ENCODE data around the gene SRRM2. TPM values are rescaled to one million over a fixed set of nuclear protein-coding genes. Genes with fewer than 3 reads are reported as not detected.

Gene SRRM2
- total RNA-seq = 505 TPM
- long read RNA-seq, partial matches to known transcripts = 18 of 32 reads
- long read RNA-seq, other reads (novel, unspliced or antisense) = 10 of 32 reads

DNA sequence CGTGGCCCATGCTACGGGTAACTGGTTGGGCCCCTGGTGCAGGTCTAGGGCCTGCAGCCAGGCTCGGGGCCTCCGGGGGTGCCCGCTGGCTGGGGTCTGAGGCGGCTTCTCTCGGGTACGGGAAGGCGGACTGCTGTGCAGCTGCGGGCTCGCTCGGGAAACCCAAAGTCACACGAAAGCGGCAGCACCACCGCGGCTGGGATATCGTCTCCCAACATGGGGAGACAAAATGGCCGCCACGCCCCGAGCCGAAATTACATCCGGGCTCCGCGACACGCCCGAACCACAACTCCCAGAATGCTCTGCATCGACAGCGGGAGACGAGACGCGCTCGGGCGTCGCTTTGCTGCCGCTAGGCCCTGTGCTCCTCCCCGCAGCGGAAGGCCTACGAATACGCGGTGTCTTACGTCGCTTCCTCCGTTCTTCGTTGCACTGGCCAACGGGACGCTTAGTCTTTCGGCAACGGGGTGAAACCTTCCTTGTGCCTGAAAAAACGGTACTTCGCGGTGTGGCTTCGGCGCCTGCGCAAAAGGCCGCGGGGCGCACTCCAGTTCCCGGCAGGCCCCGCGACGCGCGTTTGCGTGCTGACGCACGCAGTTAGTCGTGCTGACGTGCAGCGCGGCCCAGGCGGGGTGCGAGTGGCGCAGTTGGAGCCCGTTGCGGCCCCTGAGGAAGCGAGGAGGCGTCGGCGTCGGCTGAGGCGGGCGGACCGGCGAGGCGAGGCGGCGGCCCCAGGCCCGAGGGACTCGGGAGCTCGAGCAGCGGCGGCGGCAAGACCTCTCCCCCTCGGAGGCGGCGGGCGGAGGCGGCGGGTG, at the start of gene SRRM2:
SRRM2 (plus strand) TSS at position 604 of the 815 bp plus-strand sequence. CDS start 3,727 bp downstream, outside the sequence.
- peak; percentile 98 for DNase-seq (ENCODE audit: low spot score)

DNA sequence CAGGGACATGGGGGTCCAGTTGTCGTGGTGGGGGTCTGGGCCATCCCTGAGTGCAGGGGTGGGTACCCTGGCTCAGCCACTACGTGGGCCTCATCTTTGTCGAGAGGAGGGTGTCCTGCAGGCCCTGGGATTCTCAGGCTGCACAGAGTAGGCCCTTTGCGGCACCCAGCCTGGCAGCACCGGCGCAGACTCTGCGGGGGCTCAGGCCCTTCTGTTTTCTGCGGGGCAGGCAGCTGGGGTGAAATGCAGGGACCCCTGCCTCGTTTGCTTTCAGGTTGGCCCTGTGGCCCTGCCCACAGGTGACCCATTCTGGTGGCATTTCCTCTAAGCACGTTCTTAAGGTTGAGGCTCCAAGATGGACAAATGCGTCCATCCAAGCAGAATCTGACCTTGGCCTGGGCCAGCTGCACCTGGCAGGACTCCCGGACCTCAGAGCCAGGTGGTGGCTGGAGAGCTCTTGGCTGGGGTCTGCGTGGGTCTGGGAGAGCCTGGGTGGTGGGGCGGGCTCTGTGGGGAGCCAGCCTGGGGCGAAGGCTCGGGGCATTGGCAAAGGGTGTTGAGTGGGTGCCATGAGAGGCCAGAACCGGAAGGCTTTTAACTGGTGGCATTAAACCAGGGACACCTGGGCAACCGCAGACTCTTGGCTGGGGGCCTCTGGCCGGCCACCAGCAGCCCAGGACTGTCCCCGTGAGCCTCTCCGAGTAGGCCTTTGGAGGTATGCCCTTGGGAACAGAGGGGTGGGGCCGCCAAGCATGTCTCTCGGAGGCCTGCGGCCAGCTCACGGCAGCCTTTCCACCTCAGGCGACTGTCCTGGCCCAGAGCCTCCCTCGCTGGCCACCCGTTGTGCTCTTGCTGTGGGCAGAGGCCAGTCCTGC, 49.3 kb upstream of the SRRM2 start:
- DNase-seq (ENCODE audit: low spot score) = no peak

DNA sequence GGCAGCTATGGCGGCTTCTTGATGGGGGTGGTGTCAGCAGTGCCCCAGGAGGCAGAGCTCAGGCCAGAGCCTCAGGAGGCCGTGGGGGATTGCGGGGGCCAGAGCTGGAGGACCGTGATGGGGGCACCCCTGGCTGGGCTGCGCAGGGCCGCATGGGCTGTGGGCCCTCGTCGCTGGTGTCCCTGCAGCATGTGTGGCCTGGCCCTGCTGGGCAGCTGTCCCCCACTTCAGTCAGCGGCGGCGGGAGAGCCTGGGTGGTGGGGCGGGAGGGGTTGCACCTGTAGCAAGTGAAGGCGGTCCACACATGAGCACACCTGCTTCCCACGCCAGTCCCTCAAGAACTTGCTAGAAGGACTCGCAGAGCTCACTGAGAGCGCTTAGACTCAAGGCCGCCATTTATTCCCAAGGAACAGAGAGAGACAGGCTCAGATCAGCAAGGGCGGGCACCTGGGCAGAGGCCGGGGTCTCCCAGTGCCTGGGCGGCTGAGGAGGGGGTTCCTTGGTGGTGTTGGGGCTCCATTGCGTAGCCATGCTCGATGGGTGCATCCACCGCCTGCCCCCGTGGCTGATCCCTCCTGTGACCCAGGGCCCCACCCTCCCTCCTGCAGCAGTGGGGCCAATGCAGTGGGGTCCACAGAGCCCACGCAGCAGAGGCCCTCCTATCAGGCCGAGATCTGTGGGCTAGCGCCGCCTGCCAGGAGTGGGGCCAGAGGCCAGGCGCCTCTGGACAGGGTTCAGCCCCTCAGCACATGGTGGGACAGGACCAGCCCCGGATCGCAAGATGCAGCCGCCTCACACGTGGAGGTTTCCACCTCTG, 48.1 kb upstream of the SRRM2 start:
- DNase-seq (ENCODE audit: low spot score) = no peak

DNA sequence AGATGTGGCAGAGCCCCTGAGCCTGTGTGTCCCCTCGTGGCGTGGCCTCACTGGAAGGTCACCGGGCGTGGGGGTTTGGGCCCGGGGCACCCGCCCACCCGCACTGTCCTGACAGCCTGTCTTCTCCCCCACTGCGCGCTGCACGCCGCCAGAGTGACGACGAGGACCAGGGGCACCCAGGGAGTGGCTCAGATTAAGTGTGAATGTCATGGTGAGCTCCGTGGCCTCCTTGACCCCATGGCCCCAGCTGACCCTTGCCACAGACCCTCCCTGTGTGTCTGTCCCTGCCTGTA, 47.5 kb upstream of the SRRM2 start:
- no peak for DNase-seq (ENCODE audit: low spot score)

DNA sequence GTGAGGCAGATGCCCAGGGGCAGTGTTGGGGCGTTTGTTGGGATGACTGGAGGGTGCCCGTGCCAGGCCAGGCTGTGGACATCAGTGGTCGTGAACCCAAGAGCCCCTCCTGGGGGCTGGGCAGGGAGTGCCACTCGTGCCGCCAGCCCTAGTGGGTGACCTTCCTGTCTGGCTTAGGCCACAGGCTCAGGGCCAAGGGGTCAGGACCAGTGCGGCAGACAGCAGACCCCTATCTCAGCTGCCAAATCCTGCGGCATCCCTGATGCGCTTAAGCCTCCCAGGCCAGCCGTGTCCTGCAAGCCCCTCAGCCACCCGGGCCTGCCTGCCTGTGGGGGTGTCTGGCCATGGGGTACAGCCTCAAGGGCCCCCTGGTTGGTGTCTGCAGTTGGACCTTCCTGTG, 47.1 kb upstream of the SRRM2 start:
- DNase-seq (ENCODE audit: low spot score) = no peak

DNA sequence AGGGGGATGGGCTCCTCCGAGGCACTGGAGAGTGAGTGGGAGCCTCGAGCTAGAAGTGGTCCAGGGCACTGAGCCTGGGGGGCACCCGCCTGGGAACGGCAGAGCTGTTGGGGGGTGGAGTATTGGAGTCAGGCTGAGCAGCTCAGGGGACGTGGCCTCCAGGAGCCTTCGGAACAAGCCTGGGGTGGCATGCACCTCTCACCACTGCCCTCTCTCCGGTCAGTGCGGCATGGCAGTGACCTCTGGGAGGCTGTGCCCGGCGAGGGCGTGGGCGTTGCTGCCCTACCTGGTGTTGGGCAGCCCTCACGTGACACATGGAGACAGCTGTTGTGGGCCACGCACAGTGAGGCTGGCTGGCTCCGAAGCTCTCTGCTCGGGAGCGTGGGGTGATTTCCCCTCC, 46.4 kb upstream of the SRRM2 start:
- DNase-seq (ENCODE audit: low spot score) = no peak

DNA sequence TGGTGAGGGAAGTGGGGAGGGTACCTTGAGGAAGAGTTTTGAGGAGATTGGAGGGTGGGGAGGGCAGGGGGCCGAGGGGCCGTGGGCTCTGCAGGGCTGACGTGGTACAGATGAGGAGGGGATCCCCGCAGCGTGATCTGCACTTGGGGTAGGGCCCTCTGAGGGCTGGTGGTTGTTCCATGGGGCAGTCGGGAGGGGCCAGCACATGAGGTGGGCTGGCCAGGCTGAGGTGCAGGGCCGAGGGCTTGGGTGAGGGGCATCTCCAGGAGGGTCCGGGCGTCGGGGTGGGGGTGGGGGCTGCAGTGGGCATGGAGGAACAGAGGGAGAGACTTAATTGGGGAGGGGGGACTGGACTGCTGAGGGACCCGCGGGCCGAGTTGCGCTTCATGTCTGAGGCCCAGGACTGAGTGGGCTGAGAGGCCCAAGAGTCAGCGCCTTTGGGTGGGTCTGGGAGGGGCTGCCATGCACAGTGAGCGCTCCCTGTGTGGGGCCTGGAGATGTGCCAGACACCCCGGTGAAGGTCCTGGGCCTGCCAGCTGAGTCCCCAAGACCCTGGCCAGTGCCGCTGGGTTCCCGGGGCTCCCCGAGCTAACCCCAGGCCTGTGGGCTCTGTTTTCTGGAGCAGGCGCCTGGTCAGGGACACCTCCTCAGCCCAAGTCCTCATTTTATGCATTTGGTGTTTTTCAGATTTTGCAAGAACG, 45.7 kb upstream of the SRRM2 start:
- DNase-seq (ENCODE audit: low spot score) = no peak

DNA sequence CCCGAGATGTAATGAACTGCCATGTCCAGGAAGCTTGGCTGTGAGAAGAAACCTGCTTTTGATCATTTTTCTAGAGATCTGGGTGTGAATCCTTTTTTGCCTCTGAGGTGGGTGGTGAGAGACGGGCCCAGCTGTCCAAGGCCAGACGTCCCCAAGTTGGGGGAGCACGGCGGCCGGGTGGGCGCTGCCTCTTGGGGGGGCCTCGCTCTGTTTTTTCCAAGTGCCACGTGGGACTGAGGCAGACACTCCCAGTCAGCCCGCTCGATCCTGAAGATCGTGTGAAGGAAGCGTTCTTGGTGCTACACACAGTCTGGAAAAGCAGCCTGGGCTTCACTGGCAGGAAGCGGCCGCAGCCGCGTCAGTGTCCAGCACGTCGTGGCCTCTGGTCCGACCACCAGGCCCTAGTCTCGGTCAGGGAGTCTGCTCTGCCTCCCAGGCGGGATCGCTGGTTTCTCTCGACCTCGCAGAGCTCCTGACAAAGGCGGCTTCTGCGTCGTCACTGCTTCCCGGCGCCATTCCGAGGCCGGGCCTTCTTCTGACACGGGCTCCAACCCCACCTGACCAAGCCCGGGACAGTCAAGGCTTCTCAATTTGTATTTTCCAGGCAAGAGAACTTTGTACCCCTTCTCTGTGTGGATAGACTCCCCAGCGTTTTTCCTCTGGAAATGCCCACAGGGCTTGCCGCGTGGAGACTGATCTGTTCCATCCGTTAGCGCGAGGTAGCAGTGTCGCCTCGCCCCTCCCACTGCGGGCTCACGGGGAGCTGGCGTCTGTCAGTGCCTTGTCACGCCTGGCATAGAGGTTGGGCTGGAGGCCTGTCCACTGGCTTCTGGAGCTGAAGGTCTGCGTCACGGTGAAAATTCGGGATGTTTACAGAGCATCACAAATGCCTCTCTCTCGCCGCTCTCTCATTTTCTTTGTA, 44.8 kb upstream of the SRRM2 start:
- no peak for DNase-seq (ENCODE audit: low spot score)

DNA sequence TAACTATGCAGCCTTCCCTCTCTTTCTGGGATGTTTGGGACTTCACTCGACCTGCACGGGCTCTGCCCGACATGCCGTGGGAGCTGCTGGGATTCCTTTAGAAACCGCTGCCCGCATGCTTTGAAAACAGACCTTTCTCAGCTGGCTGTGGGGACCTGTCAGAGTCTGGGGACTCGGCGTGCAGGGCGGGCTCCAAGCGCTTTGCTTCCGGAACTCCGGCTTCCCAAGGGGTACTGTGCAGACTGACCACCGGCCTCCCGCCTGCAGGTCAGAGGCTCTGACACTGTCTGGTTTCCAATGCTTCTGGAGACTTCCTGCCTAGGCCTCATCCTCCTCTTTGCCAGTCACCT, 44.2 kb upstream of the SRRM2 start:
- DNase-seq (ENCODE audit: low spot score) = no peak

DNA sequence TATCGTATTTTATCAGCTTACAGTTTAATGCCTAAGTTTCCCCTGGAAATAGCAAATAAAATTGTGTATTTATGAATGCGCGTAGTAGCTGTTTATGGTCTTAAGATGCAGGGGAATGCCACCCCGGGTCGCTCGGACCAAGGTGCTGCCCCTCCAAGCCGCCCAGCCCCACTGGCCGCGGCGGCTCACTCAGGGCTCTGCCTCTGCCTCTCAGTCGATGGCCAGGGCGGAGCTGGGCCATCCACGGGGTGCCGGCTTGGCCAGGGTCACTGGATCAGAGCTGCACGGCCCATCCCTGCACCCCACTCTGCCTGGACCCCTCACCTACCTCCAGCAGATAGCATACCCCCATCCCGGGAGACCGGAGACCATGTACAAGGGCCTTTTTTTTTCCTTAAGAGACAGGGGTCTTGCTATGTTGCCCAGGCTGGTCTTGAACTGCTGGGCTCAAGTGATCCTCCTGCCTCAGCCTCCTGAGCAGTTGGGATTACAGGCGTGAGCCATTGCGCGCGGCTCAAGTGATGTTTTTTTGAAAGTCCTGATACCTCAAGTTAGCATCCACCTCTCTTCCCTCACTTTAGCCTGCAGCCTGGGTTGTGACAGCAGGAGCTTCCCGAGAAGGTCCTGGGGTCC, 43.4 kb upstream of the SRRM2 start:
- DNase-seq (ENCODE audit: low spot score) = no peak

DNA sequence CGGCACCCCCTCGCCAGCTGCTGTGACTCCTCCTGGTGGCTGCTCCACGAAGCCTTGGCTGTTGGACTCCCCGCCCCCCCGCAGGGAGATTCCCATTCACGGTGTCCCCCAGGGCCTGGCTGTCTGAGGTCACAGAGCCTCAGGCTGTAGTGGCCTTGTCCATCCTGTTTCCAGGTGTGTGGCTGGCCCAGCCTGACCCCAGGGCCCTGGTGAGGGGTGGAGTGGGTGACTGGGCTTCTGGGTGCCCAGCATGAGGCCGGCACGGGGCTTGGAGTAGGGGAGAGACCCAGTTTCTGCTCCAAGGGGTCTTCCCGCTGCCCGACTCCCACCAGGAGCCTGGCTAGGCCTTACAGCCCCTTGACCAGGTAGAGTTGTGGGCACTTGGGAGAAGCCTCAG, 42.9 kb upstream of the SRRM2 start:
- no peak for DNase-seq (ENCODE audit: low spot score)

DNA sequence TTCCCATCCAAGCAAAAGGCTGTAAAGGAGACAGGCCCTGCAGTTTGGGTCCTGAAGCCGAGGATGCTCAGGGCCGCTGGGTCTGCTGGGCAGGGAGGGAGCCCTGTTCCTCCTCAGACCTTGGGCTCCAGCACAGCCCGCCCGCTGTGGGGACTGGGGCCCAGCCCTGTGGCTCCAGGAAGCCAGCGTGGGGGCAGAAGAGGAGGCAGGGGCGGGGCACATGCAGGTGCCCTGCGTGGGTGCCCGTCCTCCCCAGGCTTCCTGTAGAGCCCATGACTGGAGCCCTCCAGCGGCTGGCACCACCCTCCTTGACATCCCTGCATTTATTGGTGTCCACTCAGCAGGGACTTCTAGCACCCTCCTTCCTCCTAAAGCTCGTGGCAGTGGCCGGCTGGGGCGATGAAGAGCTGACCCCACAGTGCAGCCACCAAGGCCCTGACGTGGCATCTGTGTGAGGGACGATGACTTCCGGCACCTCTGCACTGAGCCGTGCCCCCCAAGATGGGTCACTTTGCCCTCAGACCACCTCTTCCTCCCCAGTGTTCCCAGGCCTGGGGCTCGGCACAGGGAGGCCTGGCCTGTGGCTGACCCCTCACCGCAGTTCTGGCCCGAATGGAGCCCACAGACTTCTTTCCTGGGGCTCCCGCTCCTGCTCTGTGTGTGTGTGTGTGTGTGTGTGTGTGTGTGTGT, 42.3 kb upstream of the SRRM2 start:
- no peak for DNase-seq (ENCODE audit: low spot score)

DNA sequence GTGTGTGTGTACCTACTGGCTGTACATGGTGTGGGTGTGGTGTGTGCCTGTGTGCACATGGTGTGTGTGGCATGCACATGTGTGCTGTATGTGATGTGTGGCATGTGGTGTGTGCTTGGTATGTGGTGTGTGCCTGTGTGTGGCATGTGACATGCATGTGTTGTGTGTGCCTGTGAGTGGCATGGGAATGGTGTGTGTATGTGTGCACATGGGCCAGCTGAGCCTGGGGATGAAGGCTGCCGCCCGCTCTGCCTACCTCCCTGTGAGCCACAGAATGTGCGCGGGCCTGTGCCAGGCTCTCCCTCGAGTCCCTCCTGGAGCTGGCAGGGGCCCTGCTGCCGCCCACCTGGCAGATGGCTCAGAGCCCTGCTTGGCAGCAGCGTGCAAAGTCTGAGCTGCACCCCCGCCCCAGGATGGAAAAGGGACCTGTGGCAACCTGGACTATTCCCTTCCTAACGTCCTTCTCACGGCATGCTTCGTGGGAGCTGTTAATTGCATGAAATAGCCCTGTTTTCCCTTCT, 41.7 kb upstream of the SRRM2 start:
- no peak for DNase-seq (ENCODE audit: low spot score)

DNA sequence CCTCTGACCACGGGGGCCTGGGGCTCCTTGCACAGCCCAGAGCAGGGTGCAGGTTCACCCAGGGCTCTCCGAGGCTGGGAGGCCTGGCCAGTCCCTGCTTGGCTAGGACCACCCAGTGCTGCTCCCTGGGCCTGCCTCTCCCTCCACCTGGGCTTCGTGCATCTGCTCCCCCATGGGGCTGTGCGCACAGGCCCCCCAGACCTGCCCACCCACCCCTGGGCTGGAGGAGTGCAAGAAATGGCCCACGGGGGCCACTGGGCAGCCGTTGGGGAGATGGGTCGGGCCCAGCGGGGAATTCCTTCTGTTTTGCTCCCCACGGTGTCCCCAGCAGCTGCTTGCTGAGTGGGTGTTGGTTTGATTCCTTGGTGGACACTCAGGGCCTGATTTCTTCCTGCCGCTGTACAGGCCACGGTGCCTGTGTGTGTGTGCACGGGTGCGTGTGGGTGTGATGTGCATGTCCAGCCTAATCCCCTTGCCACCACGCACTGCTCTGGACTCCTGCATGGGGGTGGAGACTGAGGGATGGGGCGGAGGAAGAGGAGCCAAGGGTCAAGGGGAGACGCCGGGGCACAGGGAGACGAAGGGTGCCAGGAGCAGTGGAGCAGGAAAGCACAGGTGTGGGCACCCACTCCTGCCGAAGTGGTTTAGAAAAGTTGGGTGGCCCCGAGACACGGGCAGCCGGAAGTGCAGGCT, 40.9 kb upstream of the SRRM2 start:
- DNase-seq (ENCODE audit: low spot score) = no peak

DNA sequence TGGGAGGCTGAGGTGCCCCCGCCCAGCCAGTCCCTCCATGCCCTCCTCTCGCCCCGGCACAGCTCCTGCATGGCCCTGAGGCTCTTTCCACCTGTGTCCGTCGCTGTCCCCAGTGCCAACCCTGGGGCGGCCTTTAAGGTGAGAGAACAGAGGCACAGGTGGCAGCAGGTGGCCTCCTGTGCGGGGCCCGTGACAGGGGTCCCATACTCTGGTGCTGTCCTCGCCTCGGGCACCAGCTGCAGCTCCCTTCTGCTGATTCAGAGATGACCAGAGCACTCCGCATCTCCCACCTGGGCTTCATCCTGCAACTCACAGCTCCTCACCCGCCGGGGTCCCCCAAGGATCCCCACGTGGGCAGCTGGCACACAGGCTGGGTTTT, 40.4 kb upstream of the SRRM2 start:
- DNase-seq (ENCODE audit: low spot score) = no peak

DNA sequence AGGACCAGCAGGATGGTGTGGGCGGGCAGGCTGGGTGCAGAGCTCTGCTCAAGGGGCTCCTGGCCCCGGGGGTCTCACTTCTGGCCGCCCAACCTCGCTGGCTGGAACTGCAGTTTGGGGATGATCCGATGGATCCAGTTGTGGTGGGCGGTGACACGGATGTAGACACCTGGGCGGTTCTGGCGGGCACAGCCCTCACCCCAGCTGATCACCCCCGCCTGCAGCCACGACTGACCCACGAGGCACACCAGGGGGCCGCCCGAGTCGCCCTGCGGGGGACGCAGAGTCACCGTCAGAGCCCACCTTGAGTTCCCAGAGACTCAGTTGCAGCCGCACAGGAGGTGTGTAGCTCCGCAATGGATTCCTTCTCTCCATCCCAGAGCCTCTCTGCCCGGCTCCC, 39.9 kb upstream of the SRRM2 start:
- no peak for DNase-seq (ENCODE audit: low spot score)

DNA sequence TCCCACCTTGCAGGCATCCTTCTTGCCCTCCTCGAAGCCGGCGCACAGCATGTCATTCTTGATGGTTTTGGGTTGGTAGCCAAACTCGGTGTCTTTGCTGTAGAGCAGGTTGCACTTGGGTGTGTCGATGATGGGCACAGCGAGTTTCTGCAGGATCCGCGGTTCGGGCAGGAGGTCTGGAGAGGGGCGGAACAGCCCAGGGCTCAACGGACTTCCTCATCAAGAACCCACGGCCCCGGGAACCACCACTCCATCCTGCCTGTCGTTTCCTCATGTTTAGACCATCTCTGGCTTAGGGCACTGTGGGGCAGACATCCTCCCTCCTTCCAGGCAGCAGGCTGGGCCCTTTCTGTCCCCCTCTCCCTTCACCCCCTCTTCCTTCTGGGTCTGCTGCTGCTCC, 38.9 kb upstream of the SRRM2 start:
- DNase-seq (ENCODE audit: low spot score) = no peak

Data from mesenteric fat pad (tissue), 1 donor.